Measurements from ENCODE around the gene ANP32A.

The ANP32A gene

DNA sequence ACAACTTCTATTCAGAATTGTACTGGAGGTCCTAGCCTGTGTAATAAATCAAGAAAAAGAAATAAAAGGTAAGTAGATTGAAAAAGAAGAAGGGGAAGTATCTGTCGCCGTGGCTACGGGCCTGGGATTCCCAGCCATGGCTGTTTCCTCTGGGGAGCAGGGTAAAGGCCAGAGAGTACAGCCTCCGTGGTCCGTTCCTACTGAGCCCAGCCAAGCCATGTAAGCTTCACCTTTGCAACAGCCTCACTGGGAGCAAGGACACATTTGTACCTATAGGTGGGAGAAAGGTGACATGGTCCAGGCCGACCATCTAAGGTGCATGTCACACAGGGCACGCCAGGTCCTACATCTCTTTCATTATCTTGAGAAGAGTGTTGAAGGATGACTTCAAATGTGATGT, 71.3 kb downstream of the ANP32A start:
- TF ChIP-seq, protein P1, sequence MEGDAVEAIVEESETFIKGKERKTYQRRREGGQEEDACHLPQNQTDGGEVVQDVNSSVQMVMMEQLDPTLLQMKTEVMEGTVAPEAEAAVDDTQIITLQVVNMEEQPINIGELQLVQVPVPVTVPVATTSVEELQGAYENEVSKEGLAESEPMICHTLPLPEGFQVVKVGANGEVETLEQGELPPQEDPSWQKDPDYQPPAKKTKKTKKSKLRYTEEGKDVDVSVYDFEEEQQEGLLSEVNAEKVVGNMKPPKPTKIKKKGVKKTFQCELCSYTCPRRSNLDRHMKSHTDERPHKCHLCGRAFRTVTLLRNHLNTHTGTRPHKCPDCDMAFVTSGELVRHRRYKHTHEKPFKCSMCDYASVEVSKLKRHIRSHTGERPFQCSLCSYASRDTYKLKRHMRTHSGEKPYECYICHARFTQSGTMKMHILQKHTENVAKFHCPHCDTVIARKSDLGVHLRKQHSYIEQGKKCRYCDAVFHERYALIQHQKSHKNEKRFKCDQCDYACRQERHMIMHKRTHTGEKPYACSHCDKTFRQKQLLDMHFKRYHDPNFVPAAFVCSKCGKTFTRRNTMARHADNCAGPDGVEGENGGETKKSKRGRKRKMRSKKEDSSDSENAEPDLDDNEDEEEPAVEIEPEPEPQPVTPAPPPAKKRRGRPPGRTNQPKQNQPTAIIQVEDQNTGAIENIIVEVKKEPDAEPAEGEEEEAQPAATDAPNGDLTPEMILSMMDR (conservative IDR thresholded peaks at IDR 0.05; ENCODE audit: control insufficient read depth, insufficient read depth, low read depth, low read length), result no peak
- H3K4me3 ChIP-seq (ENCODE audit: control insufficient read depth, low read depth, low read length), result no peak overlapping the region
- no peak for DNase-seq (ENCODE audit: low read depth)

DNA sequence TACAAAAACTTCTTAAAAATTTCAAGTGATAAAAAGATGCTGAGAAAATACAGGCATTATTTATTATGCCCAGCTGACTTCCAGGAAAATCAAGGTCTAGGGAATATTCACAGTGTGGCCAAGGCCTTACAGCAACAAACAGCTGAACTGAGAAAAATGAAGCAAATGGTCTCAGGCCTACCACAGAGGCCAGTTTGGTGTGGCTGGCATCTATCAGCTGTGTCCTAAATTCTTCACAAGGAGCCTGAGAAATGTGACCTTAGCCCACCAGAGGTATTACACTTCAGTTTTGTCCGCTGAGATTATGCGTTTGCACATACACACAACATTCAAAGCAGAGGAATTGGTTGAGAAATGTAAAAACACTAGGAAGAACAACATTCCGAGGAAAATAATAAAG, 77.4 kb downstream of the ANP32A start:
- TF ChIP-seq, protein P1 (conservative IDR thresholded peaks at IDR 0.05; ENCODE audit: control insufficient read depth, insufficient read depth, low read depth, low read length), result no peak
- no peak overlapping the region for H3K4me3 ChIP-seq (ENCODE audit: control insufficient read depth, low read depth, low read length)
- no peak for DNase-seq (ENCODE audit: low read depth)

DNA sequence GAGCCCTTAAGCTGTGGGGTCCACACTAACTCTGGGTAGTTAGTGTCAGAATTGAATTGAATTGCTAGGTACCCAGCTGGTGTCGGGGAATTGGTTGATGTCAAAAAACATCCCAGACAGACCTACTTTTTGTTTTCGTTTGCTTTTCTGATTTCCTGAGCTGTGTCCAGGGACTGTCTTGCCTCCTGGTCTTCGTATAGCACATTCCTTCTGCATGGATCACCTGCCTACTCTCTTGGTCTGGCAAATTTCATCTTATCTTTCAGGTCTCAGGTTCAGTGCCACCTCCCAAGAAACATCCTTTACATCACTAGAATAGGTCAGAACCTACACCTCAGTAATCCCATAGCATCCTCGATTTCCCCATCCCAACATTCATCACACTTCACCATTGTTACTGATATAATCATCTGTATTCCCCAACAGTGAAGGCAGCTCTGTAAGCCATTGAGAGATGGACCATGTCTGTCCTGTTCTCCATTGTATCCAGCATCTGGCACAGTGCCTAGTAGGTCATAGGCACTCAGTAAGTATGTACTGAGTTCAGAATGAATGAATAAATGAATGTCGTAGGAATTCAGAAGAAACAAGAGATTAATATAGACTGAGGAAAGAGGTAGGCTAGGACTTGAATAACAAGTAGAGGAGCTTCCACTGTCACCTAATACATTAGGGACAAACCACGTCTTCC, 81.2 kb downstream of the ANP32A start:
- TF ChIP-seq, protein P1 (conservative IDR thresholded peaks at IDR 0.05; ENCODE audit: control insufficient read depth, insufficient read depth, low read depth, low read length), result no peak
- no peak overlapping the region for H3K4me3 ChIP-seq (ENCODE audit: control insufficient read depth, low read depth, low read length)
- no peak for DNase-seq (ENCODE audit: low read depth)

DNA sequence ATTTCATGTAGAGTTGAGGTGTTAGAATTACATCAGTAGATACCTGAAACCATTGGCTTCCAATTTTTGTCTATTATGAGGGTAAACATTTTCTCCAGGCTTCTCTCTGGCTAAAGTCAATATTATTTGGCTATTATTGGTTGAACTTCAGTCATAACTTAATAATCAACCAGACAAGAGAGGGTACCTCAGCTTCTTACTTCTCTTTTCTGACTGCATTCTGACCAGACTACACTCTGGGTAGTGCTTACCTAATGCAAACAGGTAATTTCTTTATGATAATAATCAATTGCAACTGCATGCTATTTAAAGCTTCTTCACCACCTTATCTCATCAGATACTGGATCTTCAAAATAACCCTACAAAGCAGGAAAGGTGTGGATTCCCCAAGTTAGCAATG, 85.1 kb downstream of the ANP32A start:
- TF ChIP-seq, protein P1 (conservative IDR thresholded peaks at IDR 0.05; ENCODE audit: control insufficient read depth, insufficient read depth, low read depth, low read length), result no peak
- H3K4me3 ChIP-seq (ENCODE audit: control insufficient read depth, low read depth, low read length), result no peak overlapping the region
- DNase-seq (ENCODE audit: low read depth), result no peak

DNA sequence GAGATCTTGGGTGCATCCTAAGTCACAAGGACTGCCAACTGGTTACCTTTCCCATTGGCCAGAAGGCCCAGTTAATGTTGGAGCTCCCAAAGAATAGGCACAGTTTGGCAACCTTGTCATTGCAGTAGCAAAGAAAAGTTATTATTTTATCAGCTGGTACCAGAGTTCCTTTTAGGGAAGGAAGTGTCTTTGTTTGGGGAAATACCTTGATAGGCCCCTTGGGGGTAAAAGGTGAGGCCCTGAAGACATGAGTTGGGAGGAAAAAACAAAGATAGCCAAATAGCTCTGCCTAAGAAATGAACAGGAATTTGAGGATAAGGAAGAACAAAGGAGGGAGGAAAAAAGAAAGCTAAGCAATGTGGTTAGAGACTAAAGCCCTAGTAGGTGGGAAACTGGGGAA, 85.8 kb downstream of the ANP32A start:
- DNase-seq (ENCODE audit: low read depth), result no peak
- TF ChIP-seq, protein P1 (conservative IDR thresholded peaks at IDR 0.05; ENCODE audit: control insufficient read depth, insufficient read depth, low read depth, low read length), result no peak
- no peak overlapping the region for H3K4me3 ChIP-seq (ENCODE audit: control insufficient read depth, low read depth, low read length)

DNA sequence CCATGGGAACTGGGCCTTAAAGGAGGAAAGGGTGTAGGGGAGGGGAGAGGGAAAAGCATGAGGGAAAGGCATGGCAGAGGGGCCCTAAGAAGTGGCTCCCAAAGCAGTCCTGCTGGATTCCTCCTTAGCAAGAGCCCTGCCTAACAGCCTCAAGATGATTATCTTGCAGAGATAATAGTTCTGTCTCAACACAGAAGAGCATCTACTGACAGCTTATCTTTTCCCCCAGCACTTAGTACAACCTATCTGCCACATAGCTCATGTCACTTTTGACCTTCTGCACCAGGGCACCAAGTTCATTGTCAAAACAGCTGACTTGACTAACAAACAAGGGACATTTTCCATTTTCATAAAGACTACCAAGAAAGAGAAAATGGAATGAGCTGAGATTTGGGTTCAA, 86.3 kb downstream of the ANP32A start:
- DNase-seq (ENCODE audit: low read depth), result no peak
- TF ChIP-seq, protein P1 (conservative IDR thresholded peaks at IDR 0.05; ENCODE audit: control insufficient read depth, insufficient read depth, low read depth, low read length), result no peak
- H3K4me3 ChIP-seq (ENCODE audit: control insufficient read depth, low read depth, low read length), result no peak overlapping the region

DNA sequence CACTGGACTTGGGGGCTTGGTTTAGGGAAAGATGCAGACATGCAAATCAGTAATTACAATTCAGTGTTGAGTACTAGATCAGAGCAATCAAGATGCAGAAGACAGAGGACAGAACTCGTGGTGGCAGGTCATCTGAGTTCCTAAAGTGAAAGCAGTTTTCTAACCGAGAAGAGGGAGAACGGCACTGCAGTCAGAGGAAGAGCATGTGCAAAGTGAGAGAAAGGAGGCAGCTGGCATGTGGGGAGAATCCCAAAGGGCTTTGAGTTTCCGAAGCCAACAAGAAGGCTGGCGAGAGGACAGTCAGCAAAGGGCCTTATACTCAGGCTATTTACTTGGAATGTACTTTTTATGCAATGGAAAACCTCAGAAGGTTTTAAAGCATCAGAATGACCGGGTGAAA, 87.0 kb downstream of the ANP32A start:
- peak; percentile 5 for DNase-seq (ENCODE audit: low read depth)
- TF ChIP-seq, protein P1 (conservative IDR thresholded peaks at IDR 0.05; ENCODE audit: control insufficient read depth, insufficient read depth, low read depth, low read length), result no peak
- no peak overlapping the region for H3K4me3 ChIP-seq (ENCODE audit: control insufficient read depth, low read depth, low read length)

All from fibroblast of mammary gland (primary cell).